Heart right ventricle (tissue), 16 donors: ENCODE results near the gene NRXN3. TPM values are rescaled to one million over a fixed set of nuclear protein-coding genes. Genes with fewer than 3 reads are reported as not detected.

ENCODE experiments used
- ATAC-seq, 8 donors: fragments of 200-7000 bp; cut with Tn5 transposase; one replicate each; pipeline ENCODE4 v1.9.1; 2020; ENCODE audit warnings: mild to moderate bottlenecking in 8 of 8, moderate library complexity in 8 of 8, moderate number of reproducible peaks in 1 of 8
- DNase-seq, 2 donors: peaks; one replicate each; pipeline ENCODE4 v3.0.0-alpha.2; 2020
- H3K27ac ChIP-seq, 10 donors: fragments of 200-600 bp; sonication (generic) in 2 of 10; one replicate each; pipeline versions ENCODE4 v1.5.0 to v1.8.0; 2020 to 2022; ENCODE audit warnings: mild to moderate bottlenecking in 3 of 10
- H3K27me3 ChIP-seq, 7 donors: fragments of 200-600 bp; one replicate each; pipeline ENCODE4 v1.8.0; 2021 to 2022; ENCODE audit warnings: mild to moderate bottlenecking in 2 of 7
- H3K36me3 ChIP-seq, 9 donors: fragments of 200-600 bp; sonication (generic) in 1 of 9; one replicate each; pipeline versions ENCODE4 v1.5.0 to v1.8.0; 2020 to 2022; ENCODE audit warnings: mild to moderate bottlenecking in 2 of 9
- H3K4me1 ChIP-seq, 9 donors: fragments of 200-600 bp; sonication (generic) in 1 of 9; one replicate each; pipeline versions ENCODE4 v1.5.0 to v1.8.0; 2020 to 2022; ENCODE audit warnings: mild to moderate bottlenecking in 4 of 9
- H3K4me3 ChIP-seq, 10 donors: fragments of 200-600 bp; sonication (generic) in 2 of 10; one replicate each; pipeline versions ENCODE4 v1.5.0 to v1.8.0; 2020 to 2022; ENCODE audit warnings: mild to moderate bottlenecking in 7 of 10, moderate library complexity in 2 of 10
- H3K9me3 ChIP-seq, 11 donors: fragments of 200-600 bp in 10 of 11; sonication (generic) in 2 of 11; one replicate each; pipeline versions ENCODE4 v1.5.0 to v1.8.0; 2013 to 2022; ENCODE audit warnings: mild to moderate bottlenecking in 2 of 11, control low read depth in 1 of 11, moderate library complexity in 1 of 11
- CTCF ChIP-seq, 9 donors: fragments of 200-600 bp; sonication (generic) in 2 of 9; IDR thresholded peaks; one replicate each; pipeline versions ENCODE4 v1.5.0 to v1.8.0; 2021 to 2022; ENCODE audit warnings: antibody characterized with exemption in 9 of 9, mild to moderate bottlenecking in 5 of 9, moderate library complexity in 1 of 9
- WGBS, 2 donors: extraction: QIAGEN DNeasy Blood & Tissue Kit; methylation state at CpG; one replicate each; pipeline ENCODE4 v1.1.7; 2013; ENCODE audit warnings: inconsistent platforms in 1 of 2; 5-methylcytosine and 5-hydroxymethylcytosine counted together
- intact Hi-C, 10 donors: fragments of 100-400 bp; cut with DNase I; formaldehyde crosslinking; loops; one replicate each; pipeline versions ENCODE4 v1.11.1 to v1.14.2; 2022
- polyA plus RNA-seq, 2 donors: library from polyadenylated mRNA; stranded (reverse); fragments of 200-250 nt; gene quantifications; one replicate each; pipeline ENCODE4 v1.2.3, GENCODE V29; 2013
- total RNA-seq, 10 donors: library from RNA; stranded (reverse); fragmentation: NEBNext Ultra II Directional in 3 of 10; extraction: Animal tissue kit (Norgen Biotek cat#: 25700) in 3 of 10; gene quantifications; one replicate each; pipeline versions ENCODE4 v1.2.1 to v1.2.4, GENCODE V29; 2021 to 2023
- donor health status: Arrhythmogenic right ventricular cardiomyopathy.
- donor health status: ischemic (EF 13 %, LVEDD 7.1; RV severe dilation, severe dysfunction).
- donor health status: healthy with polysubstance abuse.
- donor health status: DM: no; HTN: yes; CAD: no.
- donor health status: DM: no; HTN: no; CAD: no.
- donor health status: ischemic (EF 25% LVEDD 6.9; RV normal size, moderate dysfunction).
- donor health status: ischemic (EF 25% LVEDD 5.7; RV mildly dilated, moderate dysfunction).
- donor health status: healthy.
- donor health status: DM: yes; HTN: yes; CAD: no.
- donor health status: Ischemic cardiomyopathy.
- donor health status: ischemic (EF 35%, LVEDD 5.7; RV mildly dilated, moderate dysfunction).
- donor health status: nonischemic (EF 11% LVEDD 7.7; RV severe dilation, severe dysfunction).
- donor health status: DM: yes; HTN: yes; CAD: no.
- donor health status: PGD.
- donor health status: ischemic (EF 29% LVEDD 5.4; RV normal size, mild dysfunction).
- donor health status: nonischemic (EF 23%, LVEDD 6.1; RV moderate dilation, normal function).

The NRXN3 gene
- total and polyA plus RNA-seq, 12 donors, result 0.23 to 1.8 (median 0.87) TPM

- no peak overlapping the region for H3K4me3 ChIP-seq
- DNase-seq (no peak), ATAC-seq (no peak)
- no peaks in the 10 kb centered on the region for H3K4me1 ChIP-seq
- WGBS, 2 donors, result 49 to 73% methylated on average over 5 of the region's 5 CpGs
- no peak overlapping the region for H3K27ac ChIP-seq
- intact Hi-C loops, result no loop called here
- no peaks in the 10 kb centered on the region for H3K27me3 ChIP-seq
- no peak for TF ChIP-seq CTCF (IDR thresholded peaks at IDR 0.05)
- no peaks in the 10 kb centered on the region for H3K36me3 ChIP-seq
- no peaks in the 10 kb centered on the region for H3K9me3 ChIP-seq
Measured at GRCh38 chr14:78798757-78799156, 628.6 kb downstream of the NRXN3 start.

- no peak for DNase-seq
- intact Hi-C loops, result no loop called here
Measured at GRCh38 chr14:78805570-78805969, 635.4 kb downstream of the NRXN3 start.

GRCh38 chr14:78823035-78823434, 652.9 kb downstream of the NRXN3 start:
- H3K27me3 ChIP-seq, result no peaks in the 10 kb centered on the region
- intact Hi-C loops, result loop anchor here in 1 of 10 donors (2.0 kb wide), 1 partner anchor 30 kb away; no protein-coding TSS in a partner anchor
- no peak overlapping the region for H3K27ac ChIP-seq
- no peak for ATAC-seq
- H3K4me1 ChIP-seq, result no peaks in the 10 kb centered on the region
- no peaks in the 10 kb centered on the region for H3K9me3 ChIP-seq
- DNase-seq, result no peak
- 77 to 79% methylated on average over 3 of the region's 3 CpGs for WGBS, 2 donors
- no peak overlapping the region for H3K4me3 ChIP-seq
- H3K36me3 ChIP-seq, result no peaks in the 10 kb centered on the region
- no peak for TF ChIP-seq CTCF (IDR thresholded peaks at IDR 0.05)

More at GRCh38 chr14:78805570-78805969, 635.4 kb downstream of the NRXN3 start:
- Histone ChIP-seq H3K36me3 (no peaks in the 10 kb centered on the region), H3K9me3 (no peaks in the 10 kb centered on the region), H3K4me1 (no peaks in the 10 kb centered on the region), H3K27me3 (no peaks in the 10 kb centered on the region), H3K27ac (no peak overlapping the region), H3K4me3 (no peak overlapping the region)
- 49 to 82% methylated on average over 3 of the region's 3 CpGs for WGBS, 2 donors
- no peak for ATAC-seq
- TF ChIP-seq CTCF (IDR thresholded peaks at IDR 0.05), result no peak

- intact Hi-C loops, result loop anchor here in 1 of 10 donors (2.0 kb wide), 1 partner anchor 31 kb away; no protein-coding TSS in a partner anchor
- TF ChIP-seq CTCF (IDR thresholded peaks at IDR 0.05), result no peak
- DNase-seq (no peak), ATAC-seq (no peak)
- Histone ChIP-seq H3K4me3 (no peak overlapping the region), H3K27ac (no peak overlapping the region), H3K9me3 (no peaks in the 10 kb centered on the region), H3K4me1 (no peaks in the 10 kb centered on the region), H3K27me3 (no peaks in the 10 kb centered on the region), H3K36me3 (no peaks in the 10 kb centered on the region)
- 67 to 79% methylated on average over 2 of the region's 2 CpGs for WGBS, 2 donors
Measured at GRCh38 chr14:78823516-78823915, 653.3 kb downstream of the NRXN3 start.
